AG04450 (cell line): ENCODE measurements around the gene IL1RL2. TPM values are rescaled to one million over a fixed set of nuclear protein-coding genes. Genes with fewer than 3 reads are reported as not detected.

Source experiments
- CTCF ChIA-PET: fragments of 300-600, 350-600 bp; formaldehyde crosslinking; extraction: SDS; loops from one replicate; lab custom pipeline; 2022; ENCODE audit warnings: antibody characterized with exemption, inconsistent platforms; lab: Charles Lee
- POLR2A ChIA-PET: fragments of 350-600 bp; formaldehyde crosslinking; extraction: SDS; loops from one replicate; lab custom pipeline; 2021; ENCODE audit warnings: antibody characterized with exemption, inconsistent platforms; lab: Yijun Ruan, JAX
- DNase-seq: peaks from one replicate; pipeline ENCODE4 v3.0.0-alpha.2; 2011; ENCODE audit warnings: low read depth, low spot score
- H3K27ac ChIP-seq: one replicate; pipeline ENCODE4 v1.5.1; 2012; ENCODE audit warnings: low read depth, low read length, control low read depth
- H3K27me3 ChIP-seq: one replicate; pipeline ENCODE4 v1.6.0; 2012; ENCODE audit warnings: low read length; ENCODE audit not compliant: control insufficient read depth, insufficient read depth
- H3K4me3 ChIP-seq: 2 replicates; pipeline ENCODE4 v1.5.1; 2011; ENCODE audit warnings: mild to moderate bottlenecking, low read depth, low read length, control low read depth
- H3K9me3 ChIP-seq: 2 replicates; pipeline ENCODE4 v1.5.1; 2012; ENCODE audit warnings: low read length; ENCODE audit not compliant: control insufficient read depth, insufficient read depth
- CTCF ChIP-seq: IDR thresholded peaks from 2 replicates; pipeline ENCODE4 v1.5.1; 2011; ENCODE audit warnings: low read depth, low read length, control low read depth, inconsistent platforms
- polyA plus RNA-seq: library from polyadenylated mRNA; depleted of rRNA; stranded (reverse); fragments of >200 nt; gene quantifications from 2 replicates; pipeline ENCODE4 v1.2.3, GENCODE V29; 2011

Gene IL1RL2
- polyA plus RNA-seq, 1 experiment, result 0.72 TPM

DNA sequence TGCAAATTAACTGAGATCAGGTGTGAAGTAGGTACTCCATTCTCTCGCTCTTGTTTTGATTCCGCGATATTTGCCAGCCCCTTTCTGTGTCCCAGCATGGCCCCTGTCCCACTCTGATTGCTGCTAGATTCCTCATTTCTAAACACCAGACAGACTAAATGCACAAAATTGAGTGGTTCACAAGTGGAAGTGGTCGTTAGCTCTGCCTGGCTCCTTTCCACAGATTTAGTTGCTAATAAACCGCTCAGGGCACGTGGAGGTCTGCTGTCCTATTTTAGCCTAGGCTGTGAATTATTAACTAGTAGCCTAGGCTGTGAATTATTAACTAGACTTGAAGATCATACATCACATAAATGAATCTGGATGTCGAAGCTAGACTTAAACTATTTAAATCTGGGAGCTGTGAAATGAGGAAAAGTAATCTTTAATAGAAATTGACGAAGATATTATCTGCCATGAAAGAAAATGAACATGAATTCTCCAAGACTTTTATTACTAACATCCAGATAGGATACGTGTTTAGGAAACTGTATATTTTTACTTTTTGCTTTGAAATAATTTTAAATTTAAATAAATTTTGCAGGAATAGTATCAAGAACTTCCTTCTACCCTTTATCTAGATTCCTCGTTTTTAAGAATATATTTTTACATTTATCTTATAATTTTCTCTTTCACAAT, 3.7 kb downstream of the IL1RL2 start:
- no peak for DNase-seq
- CTCF ChIA-PET, result interaction anchor here (1.3 kb wide), 1 partner anchor 50 kb away, joined by 6 read pairs; no protein-coding TSS in a partner anchor
- POLR2A ChIA-PET, result no interaction called here
- Histone ChIP-seq H3K4me3 (no peak overlapping the region), H3K27me3 (no peaks in the 10 kb centered on the region), H3K27ac (no peak overlapping the region), H3K9me3 (no peaks in the 10 kb centered on the region; the same call in 1 of the 2 replicates)
- TF ChIP-seq CTCF, result no peak

DNA sequence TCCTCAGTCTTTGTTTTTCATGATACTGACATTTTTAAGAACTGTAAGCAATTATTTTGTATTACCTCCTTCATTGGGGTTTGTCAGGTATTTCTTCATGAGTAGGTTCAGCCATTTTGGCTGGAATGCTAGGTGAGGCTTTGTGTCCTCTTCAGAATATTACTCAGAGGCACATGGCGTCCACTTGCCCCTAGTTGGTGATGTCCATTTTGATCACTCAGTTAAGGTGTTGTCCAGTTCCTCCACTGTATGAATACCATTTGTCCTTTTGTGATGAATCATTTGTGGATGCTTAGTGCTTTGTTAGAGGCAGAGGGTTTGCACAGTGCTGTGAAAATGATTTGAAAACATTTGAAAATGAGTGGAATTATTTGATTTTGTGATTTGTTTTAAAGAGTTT, 4.7 kb downstream of the IL1RL2 start:
- POLR2A ChIA-PET, result no interaction called here
- no peak for DNase-seq
- CTCF ChIA-PET, result interaction anchor here (0.9 kb wide), 1 partner anchor 165 kb away, joined by 4 read pairs; no protein-coding TSS in a partner anchor
- Histone ChIP-seq H3K27ac (no peak overlapping the region), H3K9me3 (no peaks in the 10 kb centered on the region; the same call in 1 of the 2 replicates), H3K4me3 (no peak overlapping the region), H3K27me3 (no peaks in the 10 kb centered on the region)
- TF ChIP-seq CTCF, result no peak

DNA sequence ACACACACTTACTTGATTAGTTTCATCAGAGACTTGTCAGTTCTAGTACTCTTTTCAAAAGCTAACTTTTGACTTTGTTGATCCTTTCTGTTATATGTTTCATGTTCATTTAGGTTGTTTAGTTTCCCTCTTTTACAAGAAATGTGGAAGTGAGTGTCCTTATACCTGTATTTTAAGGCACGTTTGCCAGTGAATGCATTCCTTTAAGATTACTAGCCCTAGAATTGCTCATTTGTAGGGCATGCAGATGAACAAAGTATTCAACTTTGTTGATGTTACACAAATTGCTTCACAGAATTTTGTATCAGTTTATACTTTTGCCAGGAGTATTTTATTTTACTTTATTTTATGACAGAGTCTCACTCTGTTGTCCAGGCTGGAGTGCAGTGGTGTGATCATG, 6.3 kb downstream of the IL1RL2 start:
- Histone ChIP-seq H3K4me3 (no peak overlapping the region), H3K9me3 (no peaks in the 10 kb centered on the region), H3K27ac (no peak overlapping the region), H3K27me3 (no peaks in the 10 kb centered on the region)
- CTCF ChIA-PET, result interaction anchor here (1.1 to 1.2 kb wide), 2 partner anchors 47 to 250 kb away, joined by 4 to 5 read pairs; no protein-coding TSS in a partner anchor
- POLR2A ChIA-PET, result no interaction called here
- TF ChIP-seq CTCF, result no peak
- DNase-seq, result no peak

DNA sequence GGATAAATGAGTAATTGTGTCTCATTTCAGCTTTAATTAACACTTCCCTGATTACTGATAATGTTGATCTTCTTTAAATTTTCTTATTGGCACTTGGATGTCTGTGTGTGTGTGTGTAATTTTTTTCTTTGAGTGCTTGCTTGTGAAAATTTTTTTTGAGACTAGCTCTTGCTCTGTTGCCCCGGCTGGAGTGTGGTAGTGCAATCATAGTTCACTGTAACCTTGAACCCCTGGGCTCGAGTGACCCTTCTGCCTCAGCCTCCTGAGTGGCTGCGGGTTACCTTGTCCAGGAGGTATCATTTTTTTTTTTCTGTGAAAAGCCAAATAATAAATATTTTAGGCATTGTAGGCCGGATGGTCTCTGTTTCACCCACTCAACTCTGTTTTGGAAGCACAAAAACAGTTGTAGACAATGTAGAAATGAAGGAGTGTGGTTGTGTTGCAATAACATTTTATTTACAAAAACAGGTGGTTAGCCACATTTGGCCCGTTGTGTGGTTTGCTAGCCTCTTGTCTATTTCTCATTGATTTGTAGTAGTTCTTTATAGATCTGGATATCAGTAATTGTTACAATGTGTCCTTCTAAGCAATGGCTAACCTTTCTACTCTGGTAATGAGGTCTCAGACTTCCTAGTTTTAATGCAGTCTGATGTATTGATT, 7.9 kb downstream of the IL1RL2 start:
- Histone ChIP-seq H3K27me3 (no peaks in the 10 kb centered on the region), H3K4me3 (no peak overlapping the region), H3K27ac (no peak overlapping the region), H3K9me3 (no peaks in the 10 kb centered on the region)
- ChIA-PET POLR2A (no interaction called here), CTCF (interaction anchor here (0.9 to 1.6 kb wide), 2 partner anchors 46 to 174 kb away, joined by 3 to 8 read pairs; no protein-coding TSS in a partner anchor)
- no peak for TF ChIP-seq CTCF
- DNase-seq, result no peak
